B cell (primary cell): ENCODE results near the gene IER3.

ENCODE experiments used
- CTCF ChIP-seq: fragments of 200-600 bp; IDR thresholded peaks from one replicate; pipeline ENCODE4 v1.8.0; 2022; ENCODE audit warnings: antibody characterized with exemption, mild to moderate bottlenecking
- EZH2 ChIP-seq: IDR thresholded peaks from 2 replicates; pipeline ENCODE4 v1.6.1; 2012; ENCODE audit warnings: borderline replicate concordance, low read depth, mild to moderate bottlenecking, moderate library complexity, low read length; ENCODE audit not compliant: insufficient read depth, poor library complexity, severe bottlenecking

GRCh38 chr6:30714263-30714662 is 30.1 kb downstream of the IER3 start:
- TF ChIP-seq CTCF (no peak), EZH2 (no peak)
